Measurements from ENCODE around the gene S100A12. TPM values are rescaled to one million over a fixed set of nuclear protein-coding genes. Genes with fewer than 3 reads are reported as not detected.

Gene S100A12
- total RNA-seq, 1 donor from 2014 or later, result 23.0 TPM

DNA sequence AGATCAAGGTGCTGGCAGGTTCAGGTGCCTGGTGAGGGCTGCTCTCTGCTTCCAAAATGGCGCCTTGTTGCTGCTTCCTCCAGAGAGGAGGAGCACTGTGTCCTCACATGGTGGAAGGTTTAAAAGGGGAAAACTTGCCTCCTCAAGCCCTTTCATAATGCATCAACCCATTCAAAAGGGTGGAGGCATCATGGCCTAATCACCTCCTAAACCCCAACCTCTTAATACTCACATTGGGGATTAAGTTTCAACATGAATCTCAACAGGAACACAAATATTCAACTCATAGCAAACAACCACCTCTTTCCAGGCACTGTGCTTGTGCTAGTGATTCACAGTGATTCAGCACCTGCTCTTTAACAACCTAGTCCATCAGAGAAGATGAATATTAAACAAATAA, 4.2 kb downstream of the S100A12 start:
- Histone ChIP-seq H3K4me3 (ENCODE audit: low read length in 3 of 3) (no peak overlapping the region), H3K9me3 (ENCODE audit: control insufficient read depth in 3 of 3, low read length in 3 of 3) (no peaks in the 10 kb centered on the region), H3K4me1 (ENCODE audit: control insufficient read depth in 3 of 3, insufficient read depth in 3 of 3, low read length in 3 of 3) (no peaks in the 10 kb centered on the region), H3K27ac (ENCODE audit: low read depth, low read length) (no peak overlapping the region), H3K27me3 (ENCODE audit: control insufficient read depth in 3 of 3, insufficient read depth in 3 of 3, low read length in 3 of 3) (peaks cover 0 to 3% (median 0%) of the 10 kb centered on the region in 3 donors), H3K36me3 (ENCODE audit: control insufficient read depth in 3 of 3, insufficient read depth in 3 of 3, low read length in 3 of 3) (no peaks in the 10 kb centered on the region), H3K9ac (ENCODE audit: low read depth in 1 of 3, low read length in 3 of 3) (no peak overlapping the region)

DNA sequence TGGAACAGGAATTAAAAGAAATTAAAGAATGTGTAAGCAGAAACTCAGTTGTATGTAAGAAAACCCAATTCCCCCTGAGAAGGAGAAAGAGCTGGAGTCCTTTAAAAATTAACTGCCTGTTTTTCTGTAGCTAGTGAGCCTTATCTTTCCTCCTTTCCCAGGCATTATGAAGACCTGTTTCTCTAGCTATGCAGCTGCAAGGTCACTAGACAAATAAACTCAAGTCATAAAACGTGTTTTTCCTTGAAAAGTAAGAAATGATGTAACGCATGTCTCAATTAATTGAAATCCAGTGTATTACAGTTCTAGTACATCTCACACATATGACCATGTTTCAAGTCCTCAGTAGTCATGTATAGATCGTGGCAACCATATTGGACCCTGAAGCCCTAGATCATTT, 5.3 kb downstream of the S100A12 start:
- H3K27me3 ChIP-seq (ENCODE audit: control insufficient read depth in 3 of 3, insufficient read depth in 3 of 3, low read length in 3 of 3), result peaks cover 0 to 6% (median 0%) of the 10 kb centered on the region in 3 donors

DNA sequence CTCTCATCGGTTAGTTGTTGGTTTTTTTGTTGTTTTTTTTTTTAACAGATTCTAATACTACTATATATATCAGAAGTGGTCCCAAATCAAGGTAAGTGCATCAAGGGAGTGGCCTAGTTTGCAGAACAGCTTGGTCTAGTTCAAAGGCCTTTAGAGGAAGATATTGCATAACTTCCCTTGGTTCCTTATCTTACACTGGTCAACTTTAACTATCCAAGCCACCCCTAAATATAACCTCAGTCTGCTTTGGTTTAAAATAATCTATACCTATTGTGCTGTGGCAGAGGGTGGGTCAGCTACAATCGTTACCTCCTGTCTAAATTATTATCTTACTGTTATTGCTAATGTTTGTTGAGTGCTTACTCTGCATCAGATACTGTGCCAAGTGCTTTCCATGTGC, 6.9 kb downstream of the S100A12 start:
- Histone ChIP-seq H3K27ac (ENCODE audit: low read depth, low read length) (no peak overlapping the region), H3K9me3 (ENCODE audit: control insufficient read depth in 3 of 3, low read length in 3 of 3) (no peaks in the 10 kb centered on the region), H3K27me3 (ENCODE audit: control insufficient read depth in 3 of 3, insufficient read depth in 3 of 3, low read length in 3 of 3) (peaks cover 0 to 6% (median 0%) of the 10 kb centered on the region in 3 donors), H3K4me1 (ENCODE audit: control insufficient read depth in 3 of 3, insufficient read depth in 3 of 3, low read length in 3 of 3) (peaks cover 2 to 9% (median 5%) of the 10 kb centered on the region in 3 donors), H3K4me3 (ENCODE audit: low read length in 3 of 3) (no peak overlapping the region), H3K36me3 (ENCODE audit: control insufficient read depth in 3 of 3, insufficient read depth in 3 of 3, low read length in 3 of 3) (no peaks in the 10 kb centered on the region), H3K9ac (ENCODE audit: low read depth in 1 of 3, low read length in 3 of 3) (no peak overlapping the region)

More for the DNA sequence above, 5.3 kb downstream of the S100A12 start:
- H3K4me3 ChIP-seq (ENCODE audit: low read length in 3 of 3), result no peak overlapping the region
- no peaks in the 10 kb centered on the region for H3K9me3 ChIP-seq (ENCODE audit: control insufficient read depth in 3 of 3, low read length in 3 of 3)
- no peak overlapping the region for H3K27ac ChIP-seq (ENCODE audit: low read depth, low read length)
- peaks cover 2 to 7% (median 5%) of the 10 kb centered on the region in 3 donors for H3K4me1 ChIP-seq (ENCODE audit: control insufficient read depth in 3 of 3, insufficient read depth in 3 of 3, low read length in 3 of 3)
- no peaks in the 10 kb centered on the region for H3K36me3 ChIP-seq (ENCODE audit: control insufficient read depth in 3 of 3, insufficient read depth in 3 of 3, low read length in 3 of 3)
- H3K9ac ChIP-seq (ENCODE audit: low read depth in 1 of 3, low read length in 3 of 3), result no peak overlapping the region

DNA sequence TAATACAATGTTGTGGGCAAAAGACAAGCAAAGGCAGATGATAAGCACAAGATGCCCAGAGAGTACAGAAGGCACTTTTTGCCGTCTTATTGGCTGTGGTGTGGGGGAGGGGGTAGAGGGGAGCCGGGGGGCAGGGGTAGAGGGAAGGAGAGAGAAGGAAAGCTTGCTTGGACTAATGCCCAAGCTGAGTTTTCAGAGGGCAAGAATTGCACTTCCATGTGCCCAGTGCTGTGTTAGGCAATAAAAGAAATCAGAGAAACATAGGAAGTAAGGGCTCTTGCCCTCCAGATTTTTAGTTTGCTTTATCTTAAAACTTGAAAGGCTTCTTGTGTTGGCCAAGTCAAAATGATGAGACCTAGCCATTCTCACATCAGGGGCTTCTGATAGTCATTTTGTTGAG, 8.3 kb downstream of the S100A12 start:
- peaks cover 0 to 6% (median 0%) of the 10 kb centered on the region in 3 donors for H3K27me3 ChIP-seq (ENCODE audit: control insufficient read depth in 3 of 3, insufficient read depth in 3 of 3, low read length in 3 of 3)
- no peak overlapping the region for H3K9ac ChIP-seq (ENCODE audit: low read depth in 1 of 3, low read length in 3 of 3)
- H3K27ac ChIP-seq (ENCODE audit: low read depth, low read length), result no peak overlapping the region
- no peaks in the 10 kb centered on the region for H3K36me3 ChIP-seq (ENCODE audit: control insufficient read depth in 3 of 3, insufficient read depth in 3 of 3, low read length in 3 of 3)
- H3K4me3 ChIP-seq (ENCODE audit: low read length in 3 of 3), result no peak overlapping the region
- H3K4me1 ChIP-seq (ENCODE audit: control insufficient read depth in 3 of 3, insufficient read depth in 3 of 3, low read length in 3 of 3), result peaks cover 2 to 9% (median 5%) of the 10 kb centered on the region in 3 donors
- H3K9me3 ChIP-seq (ENCODE audit: control insufficient read depth in 3 of 3, low read length in 3 of 3), result no peaks in the 10 kb centered on the region

DNA sequence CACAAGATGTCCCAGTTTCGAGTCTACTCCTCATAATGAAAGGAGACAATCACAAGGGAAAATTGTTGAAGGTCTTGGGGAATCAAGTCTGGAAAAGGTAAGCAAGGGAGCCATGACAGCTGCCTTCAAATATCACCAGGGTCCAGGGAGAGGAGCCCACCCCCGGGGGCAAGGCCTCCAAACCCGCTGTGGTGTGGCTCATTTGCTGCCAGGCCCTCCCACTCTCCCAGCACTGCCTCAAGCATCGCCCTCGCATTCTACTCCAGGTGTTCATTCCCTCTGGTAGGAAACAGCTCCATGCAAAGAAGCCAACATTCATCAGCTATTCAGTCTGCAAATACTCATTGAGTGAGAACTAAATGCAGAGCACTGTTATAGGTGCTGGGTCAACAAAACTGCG, 9.2 kb downstream of the S100A12 start:
- peaks cover 2 to 9% (median 5%) of the 10 kb centered on the region in 3 donors for H3K4me1 ChIP-seq (ENCODE audit: control insufficient read depth in 3 of 3, insufficient read depth in 3 of 3, low read length in 3 of 3)
- H3K36me3 ChIP-seq (ENCODE audit: control insufficient read depth in 3 of 3, insufficient read depth in 3 of 3, low read length in 3 of 3), result no peaks in the 10 kb centered on the region
- H3K27ac ChIP-seq (ENCODE audit: low read depth, low read length), result no peak overlapping the region
- no peaks in the 10 kb centered on the region for H3K9me3 ChIP-seq (ENCODE audit: control insufficient read depth in 3 of 3, low read length in 3 of 3)
- H3K4me3 ChIP-seq (ENCODE audit: low read length in 3 of 3), result no peak overlapping the region
- H3K27me3 ChIP-seq (ENCODE audit: control insufficient read depth in 3 of 3, insufficient read depth in 3 of 3, low read length in 3 of 3), result peaks cover 0 to 4% (median 0%) of the 10 kb centered on the region in 3 donors
- no peak overlapping the region for H3K9ac ChIP-seq (ENCODE audit: low read depth in 1 of 3, low read length in 3 of 3)

DNA sequence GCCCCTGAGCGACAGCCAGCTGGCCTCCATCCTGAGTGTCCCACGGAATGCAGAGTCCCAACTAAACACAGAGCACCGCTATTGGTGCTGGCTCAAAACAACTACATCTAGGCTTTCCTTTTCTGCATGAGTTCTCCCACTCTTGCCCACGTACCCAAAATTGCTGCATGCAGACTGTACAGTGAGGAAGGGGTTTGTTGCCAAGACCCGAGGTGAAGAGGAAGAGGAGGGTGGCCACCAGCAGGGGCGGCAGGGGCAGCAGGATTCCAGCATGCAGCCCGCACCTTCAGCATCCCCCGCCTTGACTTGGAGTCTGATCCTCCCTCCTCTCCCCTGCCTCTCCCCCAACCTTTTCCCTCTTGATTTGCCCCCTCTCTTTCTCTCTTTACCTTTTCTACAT, 9.7 kb downstream of the S100A12 start:
- Histone ChIP-seq H3K9me3 (ENCODE audit: control insufficient read depth in 3 of 3, low read length in 3 of 3) (no peaks in the 10 kb centered on the region), H3K27ac (ENCODE audit: low read depth, low read length) (no peak overlapping the region), H3K4me3 (ENCODE audit: low read length in 3 of 3) (no peak overlapping the region), H3K4me1 (ENCODE audit: control insufficient read depth in 3 of 3, insufficient read depth in 3 of 3, low read length in 3 of 3) (peaks cover 2 to 9% (median 6%) of the 10 kb centered on the region in 3 donors), H3K36me3 (ENCODE audit: control insufficient read depth in 3 of 3, insufficient read depth in 3 of 3, low read length in 3 of 3) (no peaks in the 10 kb centered on the region), H3K9ac (ENCODE audit: low read depth in 1 of 3, low read length in 3 of 3) (no peak overlapping the region), H3K27me3 (ENCODE audit: control insufficient read depth in 3 of 3, insufficient read depth in 3 of 3, low read length in 3 of 3) (peaks cover 0 to 3% (median 0%) of the 10 kb centered on the region in 3 donors)

DNA sequence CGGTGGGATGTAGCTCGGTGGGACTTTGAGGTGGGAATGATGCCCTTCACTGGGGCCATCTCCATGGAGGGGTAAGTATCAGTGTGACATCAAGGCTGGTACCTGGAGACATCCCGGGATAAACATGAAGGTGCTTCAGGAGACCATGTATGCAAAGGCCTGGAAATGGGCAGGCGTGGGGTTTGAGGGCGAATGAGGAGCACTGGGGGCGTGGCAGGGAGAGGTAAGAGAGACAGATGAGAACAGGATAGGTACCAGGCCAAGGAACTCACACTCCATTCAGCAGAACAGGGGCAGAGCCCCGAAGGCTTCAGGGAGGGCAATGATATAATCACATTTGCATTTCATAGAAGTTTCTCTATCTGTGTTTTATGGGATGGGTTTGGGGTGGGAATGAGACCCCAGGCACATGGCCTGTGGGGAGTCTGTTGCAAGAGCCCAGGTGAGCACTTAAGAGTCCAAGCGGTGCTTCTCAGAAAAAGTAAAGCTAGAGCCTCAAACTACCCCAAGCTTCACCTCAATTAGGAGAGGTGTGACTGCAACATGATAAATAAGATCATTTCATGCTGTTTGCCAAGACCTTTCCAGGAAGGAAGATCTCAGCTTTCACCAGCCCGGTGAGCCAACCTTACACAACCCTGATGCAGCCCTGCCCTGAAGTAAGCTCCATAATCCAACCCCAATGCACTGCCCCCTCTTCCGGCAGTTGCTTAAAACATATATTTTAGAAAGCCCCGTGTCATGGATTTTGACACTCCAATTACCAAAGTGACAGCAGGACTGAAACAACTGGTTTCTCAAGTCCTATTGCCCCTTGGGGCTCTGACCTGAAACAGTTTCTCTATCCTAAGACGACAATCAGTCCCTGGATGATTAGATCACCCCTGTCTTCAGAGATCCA, 10.4 kb downstream of the S100A12 start:
- Histone ChIP-seq H3K9ac (ENCODE audit: low read depth in 1 of 3, low read length in 3 of 3) (no peak overlapping the region), H3K36me3 (ENCODE audit: control insufficient read depth in 3 of 3, insufficient read depth in 3 of 3, low read length in 3 of 3) (no peaks in the 10 kb centered on the region), H3K27ac (ENCODE audit: low read depth, low read length) (no peak overlapping the region), H3K9me3 (ENCODE audit: control insufficient read depth in 3 of 3, low read length in 3 of 3) (no peaks in the 10 kb centered on the region), H3K27me3 (ENCODE audit: control insufficient read depth in 3 of 3, insufficient read depth in 3 of 3, low read length in 3 of 3) (peaks cover 0 to 3% (median 0%) of the 10 kb centered on the region in 3 donors), H3K4me3 (ENCODE audit: low read length in 3 of 3) (no peak overlapping the region), H3K4me1 (ENCODE audit: control insufficient read depth in 3 of 3, insufficient read depth in 3 of 3, low read length in 3 of 3) (peaks cover 2 to 13% (median 9%) of the 10 kb centered on the region in 3 donors)

DNA sequence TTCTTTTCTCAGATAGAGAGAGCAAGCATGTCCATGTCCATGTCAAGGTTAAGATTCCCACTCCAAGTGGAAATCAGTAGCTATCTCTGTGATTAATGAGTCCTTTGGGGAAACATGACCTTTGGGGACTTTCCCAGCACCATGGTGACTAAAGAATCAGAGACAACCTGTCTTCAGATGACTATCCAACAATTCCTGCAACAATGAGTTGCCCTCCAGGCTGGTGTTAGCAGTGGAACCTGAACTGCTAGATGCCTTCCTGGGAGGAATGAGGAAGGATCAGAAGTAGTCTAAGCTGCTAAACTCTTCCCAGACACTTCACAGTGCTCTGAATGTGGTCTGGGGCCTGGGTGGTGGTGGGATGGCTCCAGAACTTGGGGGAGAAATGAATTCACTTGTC, 11.3 kb downstream of the S100A12 start:
- Histone ChIP-seq H3K4me3 (ENCODE audit: low read length in 3 of 3) (no peak overlapping the region), H3K27ac (ENCODE audit: low read depth, low read length) (no peak overlapping the region), H3K9ac (ENCODE audit: low read depth in 1 of 3, low read length in 3 of 3) (no peak overlapping the region), H3K36me3 (ENCODE audit: control insufficient read depth in 3 of 3, insufficient read depth in 3 of 3, low read length in 3 of 3) (no peaks in the 10 kb centered on the region), H3K4me1 (ENCODE audit: control insufficient read depth in 3 of 3, insufficient read depth in 3 of 3, low read length in 3 of 3) (peaks cover 2 to 14% (median 9%) of the 10 kb centered on the region in 3 donors), H3K9me3 (ENCODE audit: control insufficient read depth in 3 of 3, low read length in 3 of 3) (no peaks in the 10 kb centered on the region), H3K27me3 (ENCODE audit: control insufficient read depth in 3 of 3, insufficient read depth in 3 of 3, low read length in 3 of 3) (peaks cover 0 to 3% (median 0%) of the 10 kb centered on the region in 3 donors)

DNA sequence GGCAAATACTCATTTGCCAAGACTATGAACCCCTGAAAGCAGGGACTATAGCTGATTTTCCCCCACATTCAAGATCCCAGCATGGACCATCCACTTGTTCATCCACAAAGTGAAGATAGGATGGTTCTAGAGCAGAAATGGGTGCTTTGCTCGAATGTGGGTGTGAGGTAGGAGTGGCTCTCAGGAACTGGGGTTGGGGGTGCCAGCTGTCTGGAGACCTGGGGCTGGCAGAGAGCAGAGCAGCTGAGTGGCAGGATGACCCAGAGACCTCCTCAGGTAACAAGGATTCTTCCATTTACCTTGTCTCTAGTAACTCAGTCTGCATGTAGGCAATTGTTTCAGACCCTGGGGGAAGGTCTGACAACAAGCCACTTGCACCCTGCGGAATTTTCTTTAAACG, 11.8 kb downstream of the S100A12 start:
- Histone ChIP-seq H3K4me3 (ENCODE audit: low read length in 3 of 3) (no peak overlapping the region), H3K27me3 (ENCODE audit: control insufficient read depth in 3 of 3, insufficient read depth in 3 of 3, low read length in 3 of 3) (peaks cover 0 to 3% (median 0%) of the 10 kb centered on the region in 3 donors), H3K4me1 (ENCODE audit: control insufficient read depth in 3 of 3, insufficient read depth in 3 of 3, low read length in 3 of 3) (peaks cover 2 to 14% (median 9%) of the 10 kb centered on the region in 3 donors), H3K27ac (ENCODE audit: low read depth, low read length) (no peak overlapping the region), H3K9me3 (ENCODE audit: control insufficient read depth in 3 of 3, low read length in 3 of 3) (no peaks in the 10 kb centered on the region), H3K9ac (ENCODE audit: low read depth in 1 of 3, low read length in 3 of 3) (no peak overlapping the region), H3K36me3 (ENCODE audit: control insufficient read depth in 3 of 3, insufficient read depth in 3 of 3, low read length in 3 of 3) (no peaks in the 10 kb centered on the region)

DNA sequence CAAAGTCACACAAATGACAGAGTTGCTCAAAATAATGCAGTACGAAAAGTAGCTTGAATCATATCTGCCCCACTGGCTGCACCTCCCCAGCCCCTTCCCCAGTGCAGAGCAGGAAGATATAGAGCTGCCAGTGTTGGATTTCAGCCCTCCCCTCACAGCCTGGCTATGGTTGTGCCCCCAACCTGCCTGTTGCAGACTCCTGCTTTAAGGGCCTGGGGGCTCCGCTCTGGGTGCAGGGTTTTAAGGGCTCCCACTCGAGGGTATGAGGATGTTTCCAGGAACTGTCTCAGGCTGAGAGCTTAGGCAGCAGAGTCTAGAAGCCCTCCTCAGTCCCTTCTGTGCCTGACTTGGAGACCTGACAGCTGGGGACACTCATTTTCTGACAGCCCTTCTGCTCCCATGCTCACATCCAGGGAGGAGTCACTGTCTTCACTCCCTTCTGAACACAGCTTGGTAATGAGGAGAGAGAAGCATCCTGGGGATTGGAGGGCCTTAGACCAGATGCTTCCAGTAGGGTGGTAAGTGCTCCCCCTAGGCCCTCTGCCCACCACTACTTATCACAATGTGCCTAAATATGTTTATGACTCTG, 13.1 kb downstream of the S100A12 start:
- Histone ChIP-seq H3K36me3 (ENCODE audit: control insufficient read depth in 3 of 3, insufficient read depth in 3 of 3, low read length in 3 of 3) (no peaks in the 10 kb centered on the region), H3K9me3 (ENCODE audit: control insufficient read depth in 3 of 3, low read length in 3 of 3) (no peaks in the 10 kb centered on the region), H3K4me3 (ENCODE audit: low read length in 3 of 3) (no peak overlapping the region), H3K27me3 (ENCODE audit: control insufficient read depth in 3 of 3, insufficient read depth in 3 of 3, low read length in 3 of 3) (peaks cover 0 to 3% (median 0%) of the 10 kb centered on the region in 3 donors), H3K27ac (ENCODE audit: low read depth, low read length) (no peak overlapping the region), H3K9ac (ENCODE audit: low read depth in 1 of 3, low read length in 3 of 3) (no peak overlapping the region), H3K4me1 (ENCODE audit: control insufficient read depth in 3 of 3, insufficient read depth in 3 of 3, low read length in 3 of 3) (peaks cover 4 to 22% (median 21%) of the 10 kb centered on the region in 3 donors)

All from skeletal muscle tissue (tissue), 4 donors.